Neural cell (in vitro differentiated cells): Measurements from ENCODE around the gene PRDM1. TPM values are rescaled to one million over a fixed set of nuclear protein-coding genes. Genes with fewer than 3 reads are reported as not detected.

Experiments
- H2AFZ ChIP-seq: fragments of 200-600, 300-800 bp; sonication (generic), shearing (Covaris generic); 2 replicates; pipeline ENCODE4 v1.6.0; 2014; ENCODE audit warnings: low read depth, mild to moderate bottlenecking, antibody characterized with exemption, low read length, moderate library complexity
- H3F3A ChIP-seq: fragments of 200-600 bp; shearing (Covaris generic); 2 replicates; pipeline ENCODE4 v1.6.1; 2016; ENCODE audit warnings: mild to moderate bottlenecking, moderate library complexity, mixed read lengths, antibody characterized with exemption, low read length; ENCODE audit not compliant: insufficient read depth, poor library complexity, severe bottlenecking
- H3K27ac ChIP-seq: fragments of 200-600, 300-800 bp; sonication (generic), shearing (Covaris generic); 2 replicates; pipeline ENCODE4 v1.5.1; 2014; ENCODE audit warnings: mild to moderate bottlenecking, low read length, moderate library complexity
- H3K27me3 ChIP-seq: fragments of 300-800, 200-600 bp; sonication (generic), shearing (Covaris generic); 2 replicates; pipeline ENCODE4 v1.6.0; 2014; ENCODE audit warnings: mild to moderate bottlenecking, low read depth, low read length, moderate library complexity; ENCODE audit not compliant: insufficient read depth
- H3K36me3 ChIP-seq: fragments of 300-800, 200-600 bp; sonication (generic), shearing (Covaris generic); 2 replicates; pipeline ENCODE4 v1.5.1; 2014; ENCODE audit warnings: mild to moderate bottlenecking, antibody characterized with exemption, low read length, moderate library complexity; ENCODE audit not compliant: insufficient read depth
- H3K4me2 ChIP-seq: fragments of 300-800, 200-600 bp; sonication (generic), shearing (Covaris generic); 2 replicates; pipeline ENCODE4 v1.6.0; 2014; ENCODE audit warnings: mild to moderate bottlenecking, low read length
- H3K4me3 ChIP-seq: fragments of 300-800, 200-600 bp; sonication (generic), shearing (Covaris generic); 2 replicates; pipeline ENCODE4 v1.5.1; 2014; ENCODE audit warnings: mild to moderate bottlenecking, low read length, moderate library complexity
- H3K79me2 ChIP-seq: fragments of 200-600 bp; shearing (Covaris generic); replicated peaks from 2 replicates; pipeline ENCODE4 v1.6.0; 2014; ENCODE audit warnings: mild to moderate bottlenecking, low read length, moderate library complexity; ENCODE audit not compliant: insufficient read depth
- H3K9ac ChIP-seq: fragments of 300-800, 200-600 bp; sonication (generic), shearing (Covaris generic); 2 replicates; pipeline ENCODE4 v1.6.1; 2016; ENCODE audit warnings: mild to moderate bottlenecking, low read length, mixed read lengths
- H3K9me2 ChIP-seq: fragments of 200-600 bp; shearing (Covaris generic); 2 replicates; pipeline ENCODE4 v1.6.1; 2016; ENCODE audit warnings: mild to moderate bottlenecking, low read length, mixed read lengths; ENCODE audit not compliant: insufficient read depth
- H3K9me3 ChIP-seq: fragments of 200-600, 300-800 bp; sonication (generic), shearing (Covaris generic); 2 replicates; pipeline ENCODE4 v1.6.1; 2016; ENCODE audit warnings: mild to moderate bottlenecking, mixed run types, low read length, moderate library complexity, mixed read lengths
- H4K20me1 ChIP-seq: fragments of 200-600 bp; shearing (Covaris generic); 2 replicates; pipeline ENCODE4 v1.6.1; 2016; ENCODE audit warnings: mild to moderate bottlenecking, mixed run types; ENCODE audit not compliant: insufficient read depth
- EP300 ChIP-seq: fragments of 450-650 bp; conservative IDR thresholded peaks from 2 replicates; pipeline ENCODE4 v1.6.1; 2014; ENCODE audit warnings: antibody characterized with exemption, mild to moderate bottlenecking, moderate library complexity; ENCODE audit not compliant: poor library complexity, severe bottlenecking
- EZH2 ChIP-seq: fragments of 200-600, 300-800 bp; shearing (Covaris generic), sonication (generic); IDR thresholded peaks from 2 replicates; pipeline ENCODE4 v1.6.1; 2014; ENCODE audit warnings: antibody characterized with exemption, low read length, borderline replicate concordance, mild to moderate bottlenecking; ENCODE audit not compliant: insufficient read depth, poor library complexity, severe bottlenecking
- MXI1 ChIP-seq: fragments of 450-650 bp; conservative IDR thresholded peaks from 2 replicates; pipeline ENCODE4 v1.6.1; 2014; ENCODE audit warnings: antibody characterized with exemption, mild to moderate bottlenecking; ENCODE audit not compliant: poor library complexity, severe bottlenecking
- POLR2AphosphoS5 ChIP-seq: IDR thresholded peaks from 2 replicates; pipeline ENCODE4 v1.6.1; 2012
- RAD21 ChIP-seq: fragments of 450-650 bp; conservative IDR thresholded peaks from 2 replicates; pipeline ENCODE4 v1.6.1; 2014; ENCODE audit warnings: antibody characterized with exemption, mild to moderate bottlenecking, moderate library complexity
- SMC3 ChIP-seq: fragments of 450-650 bp; conservative IDR thresholded peaks from 2 replicates; pipeline ENCODE4 v1.6.1; 2014; ENCODE audit warnings: antibody characterized with exemption, mild to moderate bottlenecking, moderate library complexity; ENCODE audit not compliant: poor library complexity
- TAF1 ChIP-seq: IDR thresholded peaks from 2 replicates; pipeline ENCODE4 v1.6.1; 2012; ENCODE audit warnings: low read depth
- polyA plus RNA-seq: library from polyadenylated mRNA; depleted of rRNA; stranded (reverse); fragments of >200 nt; gene quantifications from 2 replicates; pipeline ENCODE4 v1.2.3, GENCODE V29; 2014
- TF ChIP-seq, protein P1 (sequence below): IDR thresholded peaks from 2 replicates; pipeline ENCODE4 v1.6.1; 2012; ENCODE audit warnings: borderline replicate concordance
- TF ChIP-seq, protein P2 (sequence below): fragments of 450-650 bp; IDR thresholded peaks from 2 replicates; pipeline ENCODE4 v1.5.1; 2014; ENCODE audit warnings: antibody characterized with exemption, mild to moderate bottlenecking, moderate library complexity; ENCODE audit not compliant: poor library complexity, severe bottlenecking

Gene PRDM1
- polyA plus RNA-seq, 1 donor from 2014 or later: 0.09 TPM

DNA sequence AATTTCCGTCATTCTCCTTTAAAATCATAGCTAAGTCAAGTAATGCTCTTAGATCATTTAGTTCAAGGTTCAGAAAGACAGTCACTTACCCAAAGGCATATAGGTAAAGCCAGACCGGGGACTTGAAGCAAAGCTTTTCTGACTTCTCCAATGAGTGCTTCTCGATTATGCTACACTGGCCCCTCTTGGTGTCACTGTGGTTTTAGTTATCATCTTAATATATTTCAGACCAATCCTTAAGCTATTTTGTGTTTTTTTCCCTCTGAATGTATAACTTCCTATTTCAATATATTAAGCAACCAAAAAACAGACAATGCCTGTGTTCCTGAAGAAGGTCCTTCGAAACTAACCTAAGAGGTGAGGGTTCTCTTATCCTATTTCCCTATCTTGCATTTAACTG lies 3.9 kb downstream of the PRDM1 start:
- Histone ChIP-seq H3K9me3 (no peaks in the 10 kb centered on the region), H3K79me2 (no peaks in the 10 kb centered on the region), H3K27me3 (peaks cover 31% of the 10 kb centered on the region), H3K36me3 (no peaks in the 10 kb centered on the region), H4K20me1 (no peaks in the 10 kb centered on the region), H3K9me2 (no peaks in the 10 kb centered on the region), H3K4me2 (no peak overlapping the region), H2AFZ (no peak overlapping the region), H3K9ac (no peak overlapping the region), H3K27ac (no peak overlapping the region), H3F3A (no peaks in the 10 kb centered on the region), H3K4me3 (no peak overlapping the region)
- TF ChIP-seq TAF1 (no peak), EZH2 (no peak), EP300 (no peak), MXI1 (no peak), POLR2AphosphoS5 (no peak), SMC3 (no peak)
- TF ChIP-seq, protein P1, sequence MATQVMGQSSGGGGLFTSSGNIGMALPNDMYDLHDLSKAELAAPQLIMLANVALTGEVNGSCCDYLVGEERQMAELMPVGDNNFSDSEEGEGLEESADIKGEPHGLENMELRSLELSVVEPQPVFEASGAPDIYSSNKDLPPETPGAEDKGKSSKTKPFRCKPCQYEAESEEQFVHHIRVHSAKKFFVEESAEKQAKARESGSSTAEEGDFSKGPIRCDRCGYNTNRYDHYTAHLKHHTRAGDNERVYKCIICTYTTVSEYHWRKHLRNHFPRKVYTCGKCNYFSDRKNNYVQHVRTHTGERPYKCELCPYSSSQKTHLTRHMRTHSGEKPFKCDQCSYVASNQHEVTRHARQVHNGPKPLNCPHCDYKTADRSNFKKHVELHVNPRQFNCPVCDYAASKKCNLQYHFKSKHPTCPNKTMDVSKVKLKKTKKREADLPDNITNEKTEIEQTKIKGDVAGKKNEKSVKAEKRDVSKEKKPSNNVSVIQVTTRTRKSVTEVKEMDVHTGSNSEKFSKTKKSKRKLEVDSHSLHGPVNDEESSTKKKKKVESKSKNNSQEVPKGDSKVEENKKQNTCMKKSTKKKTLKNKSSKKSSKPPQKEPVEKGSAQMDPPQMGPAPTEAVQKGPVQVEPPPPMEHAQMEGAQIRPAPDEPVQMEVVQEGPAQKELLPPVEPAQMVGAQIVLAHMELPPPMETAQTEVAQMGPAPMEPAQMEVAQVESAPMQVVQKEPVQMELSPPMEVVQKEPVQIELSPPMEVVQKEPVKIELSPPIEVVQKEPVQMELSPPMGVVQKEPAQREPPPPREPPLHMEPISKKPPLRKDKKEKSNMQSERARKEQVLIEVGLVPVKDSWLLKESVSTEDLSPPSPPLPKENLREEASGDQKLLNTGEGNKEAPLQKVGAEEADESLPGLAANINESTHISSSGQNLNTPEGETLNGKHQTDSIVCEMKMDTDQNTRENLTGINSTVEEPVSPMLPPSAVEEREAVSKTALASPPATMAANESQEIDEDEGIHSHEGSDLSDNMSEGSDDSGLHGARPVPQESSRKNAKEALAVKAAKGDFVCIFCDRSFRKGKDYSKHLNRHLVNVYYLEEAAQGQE: no peak

DNA sequence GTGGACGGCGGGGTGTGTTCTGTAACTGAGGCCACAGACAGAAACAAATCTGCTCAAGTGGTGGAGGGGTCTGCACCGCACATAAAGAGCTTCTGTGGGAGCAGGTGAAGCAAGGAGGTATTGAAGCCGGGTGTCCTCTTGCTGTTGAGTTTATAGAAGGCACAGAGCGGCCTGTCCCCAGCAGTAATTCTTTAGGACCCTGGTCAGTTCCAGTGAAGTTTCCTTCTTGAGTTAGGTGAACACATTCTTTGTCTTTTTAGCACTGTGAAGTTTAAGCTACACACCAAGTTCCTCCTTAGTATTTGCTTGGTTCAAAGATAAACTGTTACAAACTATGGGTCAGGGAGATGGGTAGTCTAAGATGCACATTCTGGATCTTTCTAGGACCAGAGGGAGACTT lies 6.1 kb downstream of the PRDM1 start:
- H3K79me2 ChIP-seq: no peaks in the 10 kb centered on the region
- no peak overlapping the region for H3K27ac ChIP-seq

More for the DNA sequence above, 6.1 kb downstream of the PRDM1 start:
- Histone ChIP-seq H3K4me3 (no peak overlapping the region), H3K9me2 (no peaks in the 10 kb centered on the region), H4K20me1 (no peaks in the 10 kb centered on the region), H3K4me2 (no peak overlapping the region), H3F3A (no peaks in the 10 kb centered on the region), H3K9ac (no peak overlapping the region), H2AFZ (no peak overlapping the region), H3K36me3 (no peaks in the 10 kb centered on the region), H3K9me3 (no peaks in the 10 kb centered on the region), H3K27me3 (peaks cover 11% of the 10 kb centered on the region)
- TF ChIP-seq SMC3: no peak
- TF ChIP-seq RAD21: no peak
- TF ChIP-seq EP300: no peak
- no peak for TF ChIP-seq POLR2AphosphoS5
- no peak for TF ChIP-seq MXI1
- TF ChIP-seq, protein P1: no peak
- TF ChIP-seq EZH2: no peak
- TF ChIP-seq, protein P2, sequence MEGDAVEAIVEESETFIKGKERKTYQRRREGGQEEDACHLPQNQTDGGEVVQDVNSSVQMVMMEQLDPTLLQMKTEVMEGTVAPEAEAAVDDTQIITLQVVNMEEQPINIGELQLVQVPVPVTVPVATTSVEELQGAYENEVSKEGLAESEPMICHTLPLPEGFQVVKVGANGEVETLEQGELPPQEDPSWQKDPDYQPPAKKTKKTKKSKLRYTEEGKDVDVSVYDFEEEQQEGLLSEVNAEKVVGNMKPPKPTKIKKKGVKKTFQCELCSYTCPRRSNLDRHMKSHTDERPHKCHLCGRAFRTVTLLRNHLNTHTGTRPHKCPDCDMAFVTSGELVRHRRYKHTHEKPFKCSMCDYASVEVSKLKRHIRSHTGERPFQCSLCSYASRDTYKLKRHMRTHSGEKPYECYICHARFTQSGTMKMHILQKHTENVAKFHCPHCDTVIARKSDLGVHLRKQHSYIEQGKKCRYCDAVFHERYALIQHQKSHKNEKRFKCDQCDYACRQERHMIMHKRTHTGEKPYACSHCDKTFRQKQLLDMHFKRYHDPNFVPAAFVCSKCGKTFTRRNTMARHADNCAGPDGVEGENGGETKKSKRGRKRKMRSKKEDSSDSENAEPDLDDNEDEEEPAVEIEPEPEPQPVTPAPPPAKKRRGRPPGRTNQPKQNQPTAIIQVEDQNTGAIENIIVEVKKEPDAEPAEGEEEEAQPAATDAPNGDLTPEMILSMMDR: no peak
- no peak for TF ChIP-seq TAF1
